GM19043 (cell line): ENCODE data around the gene IDUA.
"Not testable (repeated sequence)": the region's sequence is repeated elsewhere in the genome, so short reads cannot be mapped to it uniquely, and the experiment has no call there.

ENCODE experiments used
- ATAC-seq: cut with Tn5 transposase; IDR thresholded peaks from one replicate; pipeline ENCODE4 v1.9.1; 2021; ENCODE audit warnings: low read depth; ENCODE audit not compliant: unreplicated experiment

The IDUA gene

DNA sequence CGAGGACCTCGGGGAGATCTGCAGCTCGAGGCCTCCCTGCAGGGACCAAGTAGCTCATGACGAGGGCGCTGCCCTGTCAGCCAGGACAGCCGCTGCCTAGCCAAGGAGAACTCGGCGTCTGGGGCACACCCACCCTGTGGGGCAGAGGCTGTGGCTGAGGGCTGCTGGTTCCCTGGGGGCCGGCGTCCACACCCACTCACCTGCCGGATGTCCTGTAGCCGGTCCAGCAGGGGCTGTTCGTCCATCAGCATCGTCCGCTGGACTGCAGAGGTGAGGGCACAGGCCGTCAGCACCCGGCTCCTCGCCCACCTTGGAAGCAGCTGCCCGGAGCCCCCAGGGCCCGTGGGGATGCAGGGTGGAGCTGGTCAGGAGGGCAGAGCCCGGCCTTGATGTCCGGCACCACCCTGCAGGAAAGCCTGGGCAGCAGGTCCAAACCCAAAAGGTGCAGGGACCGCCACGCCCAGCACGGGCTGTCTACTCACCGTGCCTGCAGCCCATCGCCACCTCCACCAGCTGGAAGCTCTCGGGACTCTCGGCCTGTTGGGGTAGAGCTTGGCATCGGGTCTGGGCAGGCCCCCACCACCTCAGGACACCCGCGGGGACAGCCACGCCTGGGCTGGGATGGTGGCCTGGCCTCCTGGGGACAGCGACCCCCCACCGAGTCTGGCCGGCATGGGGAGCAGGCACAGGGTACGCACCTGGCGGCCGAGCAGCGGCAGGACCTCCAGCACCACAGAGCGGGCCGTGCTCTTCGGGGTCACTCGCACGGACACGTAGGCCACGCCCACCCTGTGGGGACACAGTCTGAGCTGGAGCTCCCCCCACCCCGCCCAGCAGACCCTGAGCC, 20.4 kb upstream of the IDUA start:
- ATAC-seq, result no peak

DNA sequence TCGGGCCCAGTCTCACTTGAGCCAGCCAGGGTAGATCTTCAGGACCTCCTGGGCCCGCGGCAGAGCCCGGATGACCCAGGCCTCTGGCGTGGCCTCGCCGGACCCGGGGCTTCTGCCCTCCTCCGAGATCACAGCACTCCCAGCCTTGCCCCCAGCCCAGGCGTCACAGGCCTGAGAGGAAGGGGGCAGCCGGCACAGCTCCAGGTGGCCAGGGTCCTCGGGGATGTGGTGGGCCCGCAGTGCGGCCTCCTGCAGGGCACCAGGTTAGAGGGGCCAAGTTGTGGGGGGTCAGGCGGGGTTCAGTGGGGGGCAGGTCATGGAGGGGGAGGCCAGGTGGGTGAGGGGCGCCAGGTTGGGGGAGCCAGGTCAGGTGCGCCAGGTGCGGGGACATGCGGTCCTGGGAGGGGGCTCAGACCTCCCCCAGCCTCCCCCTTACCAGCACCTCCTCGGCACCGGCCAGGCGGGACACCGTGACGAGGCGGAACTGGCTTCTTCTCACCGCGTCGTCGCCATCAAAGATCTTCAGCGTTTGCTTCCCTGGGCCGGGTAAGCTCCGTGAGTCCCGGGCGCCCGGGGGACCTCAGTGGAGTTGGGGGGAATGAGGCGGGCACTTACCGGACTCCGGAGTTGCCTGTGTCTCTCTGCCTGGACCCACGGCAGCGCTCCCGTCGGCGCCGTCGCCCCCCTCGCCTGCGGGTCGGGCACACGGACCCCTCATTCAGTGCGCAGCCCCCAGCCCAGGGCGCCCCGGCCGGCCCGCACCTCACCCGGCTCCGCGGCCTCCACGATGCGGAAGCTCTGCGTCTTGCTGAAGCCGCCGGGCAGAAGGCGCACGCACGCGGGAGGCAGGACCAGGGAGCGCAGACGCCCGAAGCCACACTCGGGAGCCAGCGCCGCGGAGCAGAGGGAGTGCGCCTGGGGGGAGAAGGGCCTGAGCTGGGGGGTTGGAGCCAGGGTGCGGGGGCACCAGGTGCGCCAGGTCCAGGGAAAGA, 19.4 kb upstream of the IDUA start:
- ATAC-seq, result no peak

DNA sequence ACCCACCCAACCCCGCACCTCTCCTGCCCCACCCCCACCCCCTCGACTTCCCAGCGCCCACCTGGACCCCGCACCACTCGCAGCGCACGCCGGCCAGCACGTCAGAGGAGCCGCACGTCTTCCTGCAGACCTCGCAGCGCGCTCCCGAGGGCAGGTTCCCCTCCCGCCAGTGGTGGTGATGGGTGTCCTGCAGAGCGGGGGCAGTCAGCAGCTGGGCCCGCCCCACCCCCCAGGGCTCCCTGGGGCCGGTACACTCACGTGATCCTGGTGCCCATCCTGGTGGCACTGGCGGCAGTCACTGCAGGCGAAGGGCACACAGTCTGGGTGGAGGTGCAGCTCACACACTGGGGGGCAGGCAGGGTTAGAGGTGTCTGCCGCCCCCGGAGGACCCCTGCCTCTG, 18.6 kb upstream of the IDUA start:
- ATAC-seq, result no peak

DNA sequence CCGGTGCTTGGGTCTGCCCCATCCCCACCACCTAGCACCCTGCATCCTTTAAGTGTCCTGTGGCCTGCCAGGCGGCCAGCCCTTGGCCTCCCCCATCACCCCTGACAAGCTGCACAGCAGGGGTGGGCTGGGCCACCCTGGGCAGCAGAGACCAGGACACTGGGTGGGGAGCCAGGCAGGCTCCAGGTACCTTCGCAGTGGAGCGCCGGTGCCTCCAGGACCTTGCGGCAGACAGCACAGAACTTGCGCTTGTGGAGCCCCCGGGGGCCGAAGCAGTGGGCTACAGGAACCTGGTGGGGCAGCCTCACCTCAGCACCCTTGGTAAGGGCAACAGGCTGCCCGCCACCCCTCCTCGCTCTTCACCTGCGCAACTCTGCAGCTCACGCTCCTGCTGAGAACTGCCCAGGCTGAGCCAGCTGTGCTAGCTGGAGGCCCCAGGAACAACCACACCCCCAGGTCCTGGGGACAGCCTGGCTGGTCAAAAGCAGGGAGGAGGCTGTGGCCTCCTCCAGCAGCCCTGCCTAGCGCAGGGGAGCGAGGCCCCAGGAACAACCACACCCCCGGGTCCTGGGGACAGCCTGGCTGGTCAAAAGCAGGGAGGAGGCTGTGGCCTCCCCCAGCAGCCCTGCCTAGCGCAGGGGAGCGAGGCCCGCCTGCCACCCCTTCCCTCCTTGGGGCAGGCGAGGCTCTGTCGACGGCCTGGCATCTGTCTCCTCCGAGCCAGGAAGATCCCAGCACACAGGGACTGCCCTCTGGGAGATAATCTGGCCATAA, 18.0 kb upstream of the IDUA start:
- no peak for ATAC-seq

DNA sequence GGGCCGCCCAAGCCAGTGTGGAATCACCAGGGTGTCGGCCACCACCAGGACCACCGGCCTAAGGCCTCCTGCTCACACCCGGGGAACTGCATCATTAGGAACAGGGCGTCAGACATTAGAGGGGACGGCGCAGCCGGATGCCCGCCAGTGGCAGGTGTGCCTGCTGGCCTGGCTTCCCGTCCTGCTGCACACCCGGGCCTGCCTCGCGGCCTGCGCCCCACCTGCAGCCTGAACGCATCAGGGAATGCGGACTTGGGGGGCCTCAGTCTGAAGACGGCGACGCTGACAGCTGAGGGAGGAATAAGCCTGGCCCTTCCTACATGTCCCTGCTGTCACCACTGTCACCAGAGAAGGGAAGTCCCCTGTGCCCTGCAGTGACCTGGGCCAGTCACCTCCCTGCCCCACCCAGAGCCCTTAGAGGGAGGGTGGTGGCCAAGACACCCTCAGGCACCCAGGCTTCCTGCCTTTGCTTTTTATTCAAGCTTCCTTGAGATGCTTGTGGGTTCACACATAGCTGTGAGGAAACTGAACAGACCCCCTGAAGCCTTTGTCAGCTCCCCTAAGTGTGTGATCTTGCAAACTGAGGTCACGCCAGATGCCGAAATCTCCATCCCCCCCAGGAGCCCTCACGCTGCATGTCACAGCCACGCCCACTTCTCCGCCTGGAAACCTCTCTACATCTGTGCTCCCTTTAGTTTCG, 16.6 kb upstream of the IDUA start:
- no peak for ATAC-seq

DNA sequence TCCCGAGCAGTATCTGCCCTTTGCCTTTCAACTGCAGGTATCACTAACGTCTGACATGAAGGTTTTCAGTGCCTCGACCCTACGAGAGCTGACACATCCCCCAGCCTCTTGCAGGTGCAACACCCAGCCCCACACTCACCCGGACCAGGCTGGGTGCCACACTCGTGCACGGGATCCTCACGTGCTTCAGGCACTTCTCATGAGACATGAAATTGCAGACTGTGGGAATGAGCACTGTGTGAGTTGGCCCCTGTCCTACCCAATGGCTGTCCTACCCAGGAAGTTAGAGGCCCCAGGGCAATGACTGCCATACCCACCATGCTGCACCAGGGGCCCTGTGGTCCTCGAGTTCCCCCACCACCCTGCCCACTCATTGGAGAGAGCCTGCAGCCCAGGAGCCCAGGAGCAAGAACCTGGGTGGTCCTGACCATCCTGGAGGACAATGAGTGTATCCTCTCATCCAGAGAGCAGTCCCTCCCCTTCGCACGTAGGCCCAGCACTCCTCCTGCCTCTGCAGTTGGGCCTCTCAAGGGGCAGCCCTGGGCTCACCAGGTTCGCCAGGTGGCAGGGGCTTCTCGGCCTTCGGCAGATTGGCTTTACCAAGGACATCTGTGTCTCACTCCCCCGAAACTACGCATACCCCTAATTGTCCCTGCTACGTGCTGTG, 15.9 kb upstream of the IDUA start:
- no peak for ATAC-seq

DNA sequence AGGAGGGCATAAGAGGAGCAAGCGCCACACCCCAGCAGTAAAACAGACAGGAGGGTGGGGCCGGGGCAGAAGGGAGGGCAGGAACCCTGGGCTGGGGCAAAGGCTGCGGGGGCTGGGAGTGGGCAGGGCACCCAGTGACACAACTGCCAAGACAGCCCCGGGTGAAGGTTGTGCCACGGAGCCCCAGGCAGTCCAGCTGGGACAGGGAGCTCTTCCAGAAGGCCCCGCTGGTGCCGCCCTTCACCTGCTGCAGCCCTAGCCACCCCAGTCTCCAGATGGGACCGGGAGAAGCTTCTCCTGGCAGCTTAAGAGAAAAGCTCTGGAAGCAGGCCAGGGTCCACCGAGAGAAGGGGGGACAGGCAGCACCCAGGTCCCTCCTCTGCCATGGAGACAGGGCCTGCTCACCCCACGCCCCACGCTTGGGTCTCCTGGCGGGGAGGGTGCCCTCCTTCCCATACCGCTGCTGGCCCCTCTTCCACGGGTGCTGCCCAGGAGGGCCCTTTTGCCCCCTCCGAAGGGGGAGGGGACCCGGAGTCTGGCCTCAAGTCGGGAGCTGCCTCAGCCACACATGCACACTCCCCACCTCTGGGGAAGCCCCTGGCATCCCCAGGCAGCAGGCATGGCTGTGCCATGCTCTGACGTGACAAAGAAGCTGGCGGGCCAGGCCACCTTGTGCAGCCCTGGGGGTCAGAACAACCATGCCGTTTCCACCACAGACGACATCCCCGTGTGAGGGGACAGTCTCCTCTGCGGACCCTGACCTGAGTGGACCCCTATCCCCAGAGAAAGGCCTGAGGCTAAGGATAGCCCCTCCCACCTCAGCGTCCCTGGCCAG, 15.0 kb upstream of the IDUA start:
- ATAC-seq, result no peak

DNA sequence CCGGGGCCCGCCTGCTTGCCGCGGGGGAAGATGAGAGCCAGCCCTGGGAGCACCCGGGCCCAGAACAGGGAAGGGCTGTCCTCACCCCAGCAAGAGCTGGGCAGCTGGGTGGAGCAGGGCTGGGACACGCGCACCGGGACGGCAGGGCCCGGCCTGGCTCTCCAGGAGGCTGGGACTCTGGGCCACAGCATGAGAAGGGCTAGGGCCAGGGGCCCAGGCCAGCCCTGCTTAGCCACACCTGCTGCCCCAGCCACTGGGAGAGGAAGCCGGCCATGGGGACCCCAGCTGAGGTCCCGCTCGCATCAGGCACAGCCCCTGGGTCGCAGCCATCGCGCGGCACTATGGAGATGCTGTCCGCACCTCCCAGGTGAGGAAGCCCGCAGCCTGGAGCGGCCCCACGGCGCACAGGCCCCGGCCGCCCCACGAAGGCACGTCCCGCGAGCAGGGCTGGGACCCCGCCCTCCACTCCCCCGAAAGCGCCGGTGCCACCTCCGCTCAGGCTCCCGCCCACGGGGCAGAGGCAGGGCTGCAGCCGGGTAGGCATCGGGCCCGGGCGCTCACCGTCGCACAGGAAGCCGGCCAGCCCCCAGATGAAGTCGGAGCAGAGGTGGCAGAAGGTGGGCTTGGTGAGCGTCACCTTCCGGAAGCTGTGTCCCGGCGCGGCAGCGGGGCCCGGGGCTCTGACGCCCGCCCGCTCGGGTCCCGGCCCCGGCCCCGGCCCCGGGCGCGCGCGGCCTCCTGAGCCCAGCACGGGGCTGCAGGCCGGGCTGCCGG, 14.0 kb upstream of the IDUA start:
- ATAC-seq, result peak; percentile 32

DNA sequence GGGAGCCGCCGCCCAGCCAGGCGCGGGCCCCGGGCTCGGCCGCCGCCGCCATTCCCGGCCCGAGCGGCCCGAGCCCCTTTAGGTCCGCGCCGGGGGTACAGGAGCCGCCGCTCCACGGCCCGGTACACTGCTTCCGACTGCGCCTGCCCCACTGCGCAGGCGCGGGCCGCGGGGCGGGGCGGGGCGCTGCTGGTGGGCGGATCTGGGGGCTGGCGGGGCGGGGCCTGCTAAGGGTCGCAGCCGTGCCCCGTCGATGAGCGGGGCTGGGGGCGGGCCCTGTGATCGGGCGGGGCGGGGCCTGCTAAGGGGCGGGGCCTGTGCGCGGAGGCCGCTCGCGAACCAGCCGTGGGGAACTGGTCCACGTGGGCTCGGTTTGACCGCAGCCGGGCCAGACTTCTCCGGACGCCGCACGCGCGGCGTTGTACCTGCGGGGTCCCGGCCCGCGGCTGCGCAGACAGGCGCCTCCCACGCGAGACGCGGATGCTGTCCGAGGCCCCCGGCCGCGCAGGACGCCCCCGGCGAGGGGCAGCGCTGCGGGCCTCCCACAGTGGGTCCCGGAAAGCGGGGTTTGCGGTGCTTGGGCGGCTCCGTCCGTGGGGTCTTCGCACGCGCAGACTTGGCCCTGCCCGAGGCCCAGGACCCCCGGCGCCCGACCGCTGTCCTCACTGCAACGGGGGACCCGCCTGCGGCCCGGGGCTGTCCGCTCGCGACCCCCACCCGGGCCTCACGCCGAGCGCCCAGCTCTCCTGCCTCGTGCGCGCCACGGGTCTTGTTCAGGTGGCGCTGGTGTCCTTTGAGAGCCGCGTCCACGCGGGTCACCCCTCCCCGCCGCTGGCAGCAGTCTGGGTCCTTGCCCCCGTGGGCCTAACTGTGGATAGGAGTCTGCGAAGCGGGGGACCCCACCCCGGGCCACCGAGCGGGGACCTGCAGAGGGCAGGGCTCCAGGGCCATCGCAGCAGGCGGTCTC, 13.1 kb upstream of the IDUA start, which contains the start of gene DGKQ:
TSS of gene DGKQ (minus strand) at position 139 of the 967 bp plus-strand sequence. CDS start at position 52, 87 bp downstream.
- ATAC-seq, result peak; percentile 58

DNA sequence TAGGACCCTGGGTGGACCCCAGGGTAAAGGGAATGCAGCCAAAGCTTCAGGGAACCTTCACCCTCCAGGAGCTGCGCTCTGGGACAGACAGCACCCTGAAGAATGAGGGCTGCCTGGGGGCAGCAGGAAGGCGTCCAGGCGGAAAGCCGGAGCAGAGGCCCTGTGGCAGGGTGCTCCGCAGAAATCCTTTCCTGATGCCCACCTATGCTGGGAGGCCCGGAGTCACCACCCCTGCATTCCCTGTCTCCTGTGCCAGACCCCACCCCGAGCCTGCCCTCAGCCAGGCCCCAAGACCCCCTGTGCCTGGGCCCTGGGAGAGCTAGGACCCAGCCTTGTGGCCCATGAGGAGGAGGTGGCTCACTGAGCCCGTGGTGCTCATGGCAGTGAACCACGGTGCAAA, 12.2 kb upstream of the IDUA start:
- ATAC-seq, result no peak

DNA sequence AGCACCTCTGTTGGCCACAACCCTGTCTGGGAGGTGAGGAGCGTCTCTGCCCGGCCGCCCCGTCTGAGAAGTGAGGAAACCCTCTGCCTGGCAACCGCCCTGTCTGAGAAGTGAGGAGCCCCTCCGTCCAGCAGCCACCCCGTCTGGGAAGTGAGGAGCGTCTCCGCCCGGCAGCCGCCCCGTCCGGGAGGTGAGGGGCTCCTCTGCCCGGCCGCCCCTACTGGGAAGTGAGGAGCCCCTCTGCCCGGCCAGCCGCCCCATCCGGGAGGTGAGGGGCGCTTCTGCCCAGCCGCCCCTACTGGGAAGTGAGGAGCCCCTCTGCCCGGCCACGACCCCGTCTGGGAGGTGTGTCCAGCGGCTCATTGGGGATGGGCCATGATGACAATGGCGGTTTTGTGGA, 10.8 kb upstream of the IDUA start:
- not testable (repeated sequence) for ATAC-seq

DNA sequence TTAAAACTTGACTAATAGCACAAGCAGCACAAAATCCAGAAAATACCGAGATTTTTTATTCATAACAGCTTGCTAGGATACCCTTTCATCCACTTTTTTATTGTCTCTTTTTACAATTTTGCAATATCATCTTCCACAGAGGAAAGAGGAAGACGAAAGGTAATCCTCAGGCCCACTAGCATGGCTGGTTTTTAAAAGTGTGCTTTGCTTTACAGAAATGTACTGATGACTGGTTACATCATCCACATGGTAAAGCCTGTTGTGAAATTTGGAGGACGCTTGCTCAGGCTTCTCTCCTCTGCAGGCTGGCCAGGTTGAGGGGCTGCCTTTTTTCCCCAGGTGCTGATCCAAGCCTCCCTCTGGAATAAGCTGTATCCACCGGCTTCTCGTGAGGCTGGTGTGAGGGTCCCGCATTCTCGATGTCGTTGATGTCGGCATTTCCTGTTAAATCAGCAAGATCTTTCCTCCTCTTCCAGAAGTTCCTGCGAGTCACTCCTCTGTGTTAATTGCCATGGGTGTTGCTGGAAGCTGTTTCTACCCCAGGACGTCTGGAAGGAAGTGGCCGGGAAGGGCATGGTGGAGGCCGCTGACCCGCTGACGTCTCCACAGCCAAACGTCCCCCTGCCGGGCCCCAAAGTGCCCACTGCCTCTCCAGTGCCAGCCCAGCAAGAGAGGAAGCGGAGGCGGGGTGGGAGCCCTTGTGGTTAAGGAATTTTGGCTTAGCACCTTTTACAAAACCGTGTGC, 7.7 kb upstream of the IDUA start:
- ATAC-seq, result no peak

DNA sequence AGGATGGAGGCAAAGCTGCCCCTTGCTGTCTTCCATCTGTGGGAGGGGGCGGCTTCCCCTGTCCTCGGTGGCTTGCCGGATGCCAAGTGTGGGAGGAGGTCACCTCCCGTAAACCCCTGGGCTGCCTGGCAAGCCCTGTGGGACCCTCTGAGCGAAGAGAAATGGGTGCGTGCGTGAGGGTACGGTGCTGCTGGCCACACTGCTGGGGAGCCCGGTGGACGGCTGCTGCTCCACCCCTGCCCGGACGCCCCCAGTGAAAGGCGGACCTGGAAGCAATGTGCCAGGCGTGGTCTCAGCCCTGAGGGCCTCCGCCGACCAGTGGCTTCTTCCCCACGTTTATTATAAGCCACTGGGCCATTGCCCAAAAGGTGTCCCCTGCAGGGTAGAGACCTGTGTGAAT, 4.6 kb upstream of the IDUA start:
- no peak for ATAC-seq

DNA sequence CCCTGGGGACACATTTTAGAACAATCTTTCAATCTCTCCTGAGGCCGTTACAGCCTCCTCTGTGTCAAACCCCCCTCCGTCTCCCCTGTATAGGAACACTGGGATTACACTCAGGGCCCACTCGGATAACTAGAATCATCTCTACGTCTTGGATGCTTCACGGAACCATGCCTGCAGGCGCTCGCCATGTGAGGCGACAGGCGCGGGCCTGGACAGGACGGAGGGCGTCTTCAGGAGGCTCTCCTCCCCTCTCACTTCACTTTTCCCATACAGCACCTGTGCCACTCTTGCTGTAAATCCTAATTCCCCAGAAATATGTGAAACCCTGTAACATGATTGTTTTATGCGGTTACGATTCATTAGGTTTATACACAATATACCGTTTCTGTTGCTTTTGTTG, 4.0 kb upstream of the IDUA start:
- ATAC-seq, result no peak

DNA sequence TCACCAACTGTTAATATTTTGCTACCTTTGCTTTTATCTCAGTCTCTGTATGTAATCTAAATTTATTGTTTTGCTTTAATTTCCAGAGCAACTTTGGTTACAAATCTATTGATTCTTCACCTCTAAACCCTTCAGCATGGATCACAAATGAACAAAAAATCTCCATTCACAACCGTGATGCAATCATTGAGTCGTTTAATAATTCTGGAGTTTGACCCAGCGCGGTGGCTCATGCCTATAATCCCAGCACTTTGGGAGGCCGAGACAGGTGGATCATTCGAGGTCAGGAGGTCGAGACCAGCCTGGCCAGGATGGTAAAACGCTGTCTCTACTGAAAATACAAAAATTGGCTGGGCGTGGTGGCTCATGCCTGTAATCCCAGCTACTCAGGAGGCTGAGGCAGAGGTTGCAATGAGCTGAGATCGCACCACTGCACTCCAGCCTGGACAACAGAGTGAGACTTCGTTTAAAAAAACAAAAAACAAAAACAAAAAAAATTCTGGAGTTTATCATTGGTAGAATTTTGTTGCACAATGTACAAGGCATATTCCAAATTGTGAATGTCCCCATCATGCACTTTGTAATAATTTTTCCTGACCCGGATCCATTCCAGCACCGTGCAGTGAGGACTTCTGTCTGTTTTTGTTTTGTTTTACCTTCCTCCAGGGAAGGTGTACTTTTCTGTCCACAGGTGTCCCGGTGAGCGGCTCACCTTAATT, 2.3 kb upstream of the IDUA start:
- no peak for ATAC-seq
